ENCODE results near the gene GABRR1. TPM values are rescaled to one million over a fixed set of nuclear protein-coding genes. Genes with fewer than 3 reads are reported as not detected.
A peak's percentile ranks its signal among the peaks of the same experiment; 100 is the strongest.

The GABRR1 gene
- total RNA-seq, 1 experiment from 2014 or later, result 0.33 TPM

GRCh38 chr6:89180971-89181370 is 36.2 kb downstream of the GABRR1 start:
- no peak overlapping the region for H2AFZ ChIP-seq (ENCODE audit: low read length)
- H4K8ac ChIP-seq (replicated peaks; ENCODE audit: insufficient read length, low read depth, low read length), result no peak overlapping the region
- Mint-ChIP-seq H3K36me3 (ENCODE audit: insufficient read depth in 1 of 3, low read depth in 3 of 3) (no peaks in the 10 kb centered on the region), H3K9me3 (no peaks in the 10 kb centered on the region; a peak in 1 of 5 replicates), H3K27ac (no peak overlapping the region), H3K4me1 (peaks cover 0 to 3% of the 10 kb centered on the region in 2 experiments; a peak in 1 of 4 replicates), H3K4me3 (no peak overlapping the region), H3K27me3 (ENCODE audit: low read depth) (peaks cover 4% of the 10 kb centered on the region)
- no peaks in the 10 kb centered on the region for H3K4me1 ChIP-seq (ENCODE audit: insufficient read depth, low read length)
- H2BK12ac ChIP-seq (ENCODE audit: insufficient read length, low read depth, low read length), result no peak overlapping the region
- no peaks in the 10 kb centered on the region for H3K79me2 ChIP-seq (ENCODE audit: insufficient read depth, low read length)
- no peak overlapping the region for H3T11ph ChIP-seq (ENCODE audit: low read length)
- no CpG with 5 or more reads among the region's 1 CpG for WGBS (ENCODE audit: extremely low coverage, insufficient read length, low lambda C conversion rate)
- no peak for DNase-seq
- H4K5ac ChIP-seq (ENCODE audit: insufficient read length, low read depth, low read length), result no peak overlapping the region
- H3K27me3 ChIP-seq (ENCODE audit: insufficient read depth, low read length), result no peaks in the 10 kb centered on the region
- H2BK20ac ChIP-seq (ENCODE audit: low read depth, low read length, poor library complexity, severe bottlenecking), result no peak overlapping the region
- H3K23me2 ChIP-seq (ENCODE audit: insufficient read length, low read depth, low read length, poor library complexity, severe bottlenecking), result no peaks in the 10 kb centered on the region
- no peak overlapping the region for H3K14ac ChIP-seq (ENCODE audit: insufficient read depth, low read length)
- no peak for TF ChIP-seq CTCF (conservative IDR thresholded peaks at IDR 0.05)
- H3K9ac ChIP-seq (ENCODE audit: extremely low read depth, insufficient read length, low read length), result peak overlapping the region; percentile 29
- H3K56ac ChIP-seq (ENCODE audit: insufficient read length, low read depth, low read length), result no peak overlapping the region
- H3K9me3 ChIP-seq (ENCODE audit: control insufficient read depth, low read depth, low read length), result no peaks in the 10 kb centered on the region
- H3K23ac ChIP-seq (ENCODE audit: insufficient read length, low read depth, low read length), result no peak overlapping the region
- H4K20me1 ChIP-seq (ENCODE audit: control insufficient read depth, insufficient read depth, insufficient read length), result no peaks in the 10 kb centered on the region
- H2BK5ac ChIP-seq (ENCODE audit: insufficient read length, low read length), result no peak overlapping the region
- no peak overlapping the region for H2AK5ac ChIP-seq (ENCODE audit: insufficient read length, low read length)
- no peak overlapping the region for H3K18ac ChIP-seq (ENCODE audit: insufficient read length, low read depth, low read length)
- no peak overlapping the region for H3K4me2 ChIP-seq (ENCODE audit: insufficient read depth, insufficient read length, low read length)
- no peak overlapping the region for H3K4ac ChIP-seq (ENCODE audit: low read depth, low read length)
- no peak overlapping the region for H3K27ac ChIP-seq (ENCODE audit: insufficient read length, low read depth, low read length)
- no peak overlapping the region for H4K91ac ChIP-seq (ENCODE audit: insufficient read length, low read depth, low read length)
- H2BK120ac ChIP-seq (ENCODE audit: low read depth, low read length, poor library complexity, severe bottlenecking), result no peak overlapping the region
- no peak overlapping the region for H2BK15ac ChIP-seq (ENCODE audit: low read depth, low read length)
- H3K79me1 ChIP-seq (ENCODE audit: insufficient read depth, low read depth, low read length, poor library complexity, severe bottlenecking), result no peaks in the 10 kb centered on the region
